ENCODE data around the gene CSNK1G2.

The CSNK1G2 gene

GRCh38 chr19:1944088-1944915, 3.3 kb downstream of the CSNK1G2 start:
- no peak for DNase-seq (ENCODE audit: low read depth in 2 of 2)

DNA sequence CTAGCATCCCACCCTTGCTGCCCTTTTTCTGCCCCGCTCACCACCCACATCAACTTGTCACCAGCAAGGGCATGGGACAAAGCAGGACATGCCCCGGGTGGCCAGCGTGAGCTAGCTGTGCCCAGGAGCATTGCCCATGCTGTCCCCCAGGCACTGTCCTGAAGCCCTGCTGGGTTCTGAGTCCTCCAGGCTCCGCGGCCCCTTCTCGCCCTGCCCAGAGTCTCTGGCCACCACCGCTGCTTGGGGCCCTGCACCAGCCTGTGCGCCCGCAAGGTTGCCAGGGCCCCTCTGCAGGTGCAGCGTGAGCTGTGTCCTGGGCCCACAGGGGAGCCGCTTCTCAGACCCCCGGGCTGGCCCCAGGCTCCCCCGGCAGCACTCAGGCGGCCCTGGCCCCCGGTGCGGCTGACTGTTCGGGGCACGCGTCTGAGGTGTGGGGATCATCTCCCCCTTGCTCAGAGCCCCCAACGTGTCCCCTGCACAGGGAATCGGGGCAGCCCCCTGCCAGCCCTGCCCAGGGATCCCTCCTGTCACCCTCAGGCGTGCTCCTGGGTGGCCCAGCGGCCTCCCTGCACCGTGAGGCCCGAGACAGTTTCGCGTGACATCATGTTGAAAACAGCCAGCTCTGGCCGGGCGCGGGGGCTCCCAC, 4.1 kb downstream of the CSNK1G2 start:
- no peak for DNase-seq (ENCODE audit: low read depth in 2 of 2)

DNA sequence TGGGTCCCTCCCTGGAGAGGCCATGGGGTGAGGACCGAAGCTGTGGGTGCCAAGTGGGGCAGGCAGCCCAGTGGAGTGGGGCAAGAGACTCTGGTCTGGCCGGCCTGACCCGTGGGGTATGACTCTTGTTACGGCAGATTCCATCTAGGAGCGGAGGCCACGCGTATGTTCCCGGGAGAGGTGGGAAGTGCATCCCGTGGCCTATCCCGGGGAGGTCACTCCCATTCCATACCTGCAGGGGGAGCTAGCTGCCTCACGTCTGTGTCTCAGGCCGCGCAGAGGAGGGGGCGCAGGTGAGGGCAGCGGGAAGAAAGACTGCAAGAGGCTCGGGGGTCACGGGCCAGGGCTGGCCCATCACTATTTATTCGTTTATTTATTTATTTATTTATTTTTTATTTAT, 4.9 kb downstream of the CSNK1G2 start:
- no peak for DNase-seq (ENCODE audit: low read depth in 2 of 2)

DNA sequence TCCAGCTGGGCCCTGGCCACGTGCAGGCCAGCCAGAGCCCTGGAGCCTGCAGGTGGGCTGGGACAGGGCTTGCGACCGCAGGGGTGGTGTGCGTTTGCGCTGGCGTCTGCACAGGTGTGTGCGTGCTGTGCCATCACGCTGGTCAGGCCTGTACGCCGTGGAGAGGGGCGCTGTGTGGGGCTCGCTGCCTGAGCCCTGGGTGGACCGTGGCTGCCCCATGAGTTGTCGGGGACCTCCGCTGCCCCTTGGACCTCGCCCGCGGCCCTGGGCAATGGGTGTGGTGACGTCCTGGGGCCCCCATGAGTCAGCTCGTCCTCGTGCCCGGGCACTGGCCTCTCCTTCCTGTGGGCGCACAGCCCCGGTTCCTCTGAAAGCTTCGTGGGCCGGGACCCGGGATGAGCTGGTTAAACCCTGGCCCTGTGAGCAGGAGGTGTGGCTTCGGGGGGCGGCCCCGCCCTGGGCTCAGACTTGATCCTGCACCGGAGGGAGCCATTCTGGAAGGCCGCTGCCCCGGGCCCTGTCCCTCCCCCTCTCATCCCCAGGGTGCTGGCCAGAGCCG, 6.8 kb downstream of the CSNK1G2 start:
- DNase-seq (ENCODE audit: low read depth in 2 of 2): no peak

- no peak for DNase-seq (ENCODE audit: low read depth in 2 of 2)
Measured at GRCh38 chr19:1949304-1950101, 8.5 kb downstream of the CSNK1G2 start.

GRCh38 chr19:1950640-1951039, 9.7 kb downstream of the CSNK1G2 start:
- DNase-seq (ENCODE audit: low read depth in 2 of 2): no peak

DNA sequence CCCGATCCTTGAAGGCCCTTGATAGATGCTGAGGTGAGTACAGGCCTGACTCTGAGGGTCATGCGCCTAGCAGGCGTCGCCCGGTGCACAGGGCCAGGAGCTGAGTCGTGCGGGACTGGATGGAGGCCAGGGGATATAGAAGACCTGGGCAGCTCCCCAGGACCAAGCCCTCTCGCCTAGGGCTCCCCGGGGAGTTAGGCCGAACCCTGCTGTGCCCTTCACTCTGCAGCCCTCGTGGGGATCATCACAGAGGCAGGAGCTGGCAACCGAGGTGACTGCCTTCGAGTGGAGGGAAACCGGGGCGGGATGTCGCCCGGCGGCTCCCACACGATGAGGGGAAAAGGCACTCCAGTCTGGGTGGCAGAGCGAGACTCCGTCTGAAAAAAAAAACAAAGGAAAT, 11.7 kb downstream of the CSNK1G2 start:
- DNase-seq (ENCODE audit: low read depth in 2 of 2): no peak

- DNase-seq (ENCODE audit: low read depth in 2 of 2): no peak
Measured at GRCh38 chr19:1953037-1953436, 12.1 kb downstream of the CSNK1G2 start.

GRCh38 chr19:1953441-1954094, 12.6 kb downstream of the CSNK1G2 start:
- DNase-seq (ENCODE audit: low read depth in 2 of 2): no peak

- DNase-seq (ENCODE audit: low read depth in 2 of 2): no peak
Measured at GRCh38 chr19:1954532-1954933, 13.6 kb downstream of the CSNK1G2 start.

GRCh38 chr19:1955171-1956121, 14.5 kb downstream of the CSNK1G2 start:
- DNase-seq (ENCODE audit: low read depth in 2 of 2): no peak

- no peak for DNase-seq (ENCODE audit: low read depth in 2 of 2)
Measured at GRCh38 chr19:1956122-1956494, 15.1 kb downstream of the CSNK1G2 start.

- DNase-seq (ENCODE audit: low read depth in 2 of 2): no peak
Measured at GRCh38 chr19:1956868-1957492, 16.0 kb downstream of the CSNK1G2 start.

DNA sequence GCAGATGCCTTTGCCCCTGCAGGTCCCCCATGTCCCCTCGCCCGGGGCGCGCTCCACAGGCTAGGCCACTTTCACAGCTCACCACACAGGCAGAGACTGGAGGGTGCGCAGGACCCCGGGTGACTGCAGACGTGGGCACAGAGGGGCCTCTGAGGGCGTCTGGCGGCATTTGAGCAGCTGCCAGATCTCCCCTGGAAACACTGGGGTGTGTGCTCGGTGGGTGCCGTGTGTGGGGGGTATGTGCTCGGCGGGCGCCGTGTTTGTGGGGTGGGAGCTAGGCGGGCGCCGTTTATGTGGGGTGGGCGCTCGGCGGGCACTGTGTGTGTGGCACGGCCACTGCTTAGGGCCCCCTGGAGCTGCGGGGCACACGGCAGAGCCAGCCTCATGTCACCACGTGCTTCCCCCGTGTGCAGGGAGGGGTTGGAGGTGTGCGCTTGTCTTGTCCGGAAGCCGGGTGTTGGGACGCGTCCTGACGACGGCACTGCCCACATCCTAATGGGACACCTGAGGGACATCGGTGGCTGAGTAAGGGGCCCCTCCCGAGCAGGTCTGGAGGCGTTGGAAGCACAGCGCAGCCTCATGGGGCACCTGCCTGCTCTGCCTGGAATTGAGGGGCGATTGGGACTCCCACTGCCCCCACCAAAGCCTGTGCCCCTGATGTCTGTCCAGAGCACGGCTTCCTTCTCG, 16.7 kb downstream of the CSNK1G2 start:
- DNase-seq (ENCODE audit: low read depth in 2 of 2): no peak

GRCh38 chr19:1959928-1960589, 19.1 kb downstream of the CSNK1G2 start:
- DNase-seq (ENCODE audit: low read depth in 2 of 2): no peak

GRCh38 chr19:1961000-1961883, 20.3 kb downstream of the CSNK1G2 start:
- DNase-seq (ENCODE audit: low read depth in 2 of 2): no peak

GRCh38 chr19:1962674-1963073, 21.7 kb downstream of the CSNK1G2 start:
- no peak for DNase-seq (ENCODE audit: low read depth in 2 of 2)

DNA sequence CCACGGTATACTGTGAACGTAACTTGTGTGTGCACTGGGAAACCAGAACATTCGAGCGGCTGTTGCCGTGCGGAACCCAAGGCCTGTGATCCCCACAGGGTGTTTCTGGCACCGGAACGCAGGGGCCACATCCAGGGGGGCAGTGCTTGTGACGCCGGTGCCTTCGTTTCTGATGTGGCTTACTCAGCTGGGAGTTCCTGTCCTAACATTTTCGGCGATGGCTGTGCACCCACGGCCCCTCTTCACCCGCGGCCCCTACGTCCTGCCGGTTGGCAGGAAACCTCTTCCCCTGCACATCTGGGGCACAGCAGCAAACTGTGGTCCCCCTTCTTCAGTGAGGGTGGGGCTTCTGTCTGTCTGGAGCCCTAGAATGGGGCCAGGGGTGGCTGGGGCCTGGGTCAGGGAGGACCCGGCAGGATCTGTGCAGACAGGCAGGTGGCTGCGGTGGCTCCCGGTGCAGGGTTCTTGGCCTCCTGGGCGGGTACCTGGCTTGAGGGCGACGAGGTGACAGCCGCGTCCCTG, 26.2 kb downstream of the CSNK1G2 start:
- no peak for DNase-seq (ENCODE audit: low read depth in 2 of 2)

Measured in stimulated activated CD8-positive, alpha-beta memory T cell treated with anti-CD3 and anti-CD28 coated beads, Interleukin-2, amount 100 ng/mL, for 48 hours (primary cell).